ENCODE results near the gene SRP54.

DNA sequence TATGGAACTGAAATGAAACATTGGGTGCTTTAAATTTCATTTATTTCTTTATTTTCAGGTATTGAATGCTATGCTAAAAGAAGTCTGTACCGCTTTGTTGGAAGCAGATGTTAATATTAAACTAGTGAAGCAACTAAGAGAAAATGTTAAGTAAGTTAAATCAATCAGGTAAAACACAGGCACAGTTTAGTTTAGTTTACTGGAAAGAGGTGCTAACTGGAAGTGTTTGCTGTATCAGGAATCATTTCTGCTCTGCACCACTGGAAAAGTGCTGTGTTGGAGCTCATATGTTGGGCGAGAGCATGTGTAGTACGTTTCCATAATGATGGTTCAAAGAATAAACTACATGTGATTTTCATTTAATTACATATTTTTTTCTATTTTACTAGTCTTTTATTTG, 16.7 kb downstream of the SRP54 start:
- TF ChIP-seq POLR2A (IDR thresholded peaks at IDR 0.05; ENCODE audit: control extremely low read depth in 1 of 2, low read depth in 2 of 2, low read length in 2 of 2) = no peak
- TF ChIP-seq, protein P1, sequence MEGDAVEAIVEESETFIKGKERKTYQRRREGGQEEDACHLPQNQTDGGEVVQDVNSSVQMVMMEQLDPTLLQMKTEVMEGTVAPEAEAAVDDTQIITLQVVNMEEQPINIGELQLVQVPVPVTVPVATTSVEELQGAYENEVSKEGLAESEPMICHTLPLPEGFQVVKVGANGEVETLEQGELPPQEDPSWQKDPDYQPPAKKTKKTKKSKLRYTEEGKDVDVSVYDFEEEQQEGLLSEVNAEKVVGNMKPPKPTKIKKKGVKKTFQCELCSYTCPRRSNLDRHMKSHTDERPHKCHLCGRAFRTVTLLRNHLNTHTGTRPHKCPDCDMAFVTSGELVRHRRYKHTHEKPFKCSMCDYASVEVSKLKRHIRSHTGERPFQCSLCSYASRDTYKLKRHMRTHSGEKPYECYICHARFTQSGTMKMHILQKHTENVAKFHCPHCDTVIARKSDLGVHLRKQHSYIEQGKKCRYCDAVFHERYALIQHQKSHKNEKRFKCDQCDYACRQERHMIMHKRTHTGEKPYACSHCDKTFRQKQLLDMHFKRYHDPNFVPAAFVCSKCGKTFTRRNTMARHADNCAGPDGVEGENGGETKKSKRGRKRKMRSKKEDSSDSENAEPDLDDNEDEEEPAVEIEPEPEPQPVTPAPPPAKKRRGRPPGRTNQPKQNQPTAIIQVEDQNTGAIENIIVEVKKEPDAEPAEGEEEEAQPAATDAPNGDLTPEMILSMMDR (IDR thresholded peaks at IDR 0.05; ENCODE audit: control extremely low read depth in 1 of 3, insufficient read depth in 1 of 3, low read depth in 1 of 3, low read length in 3 of 3) = no peak
- TF ChIP-seq SP1 (IDR thresholded peaks at IDR 0.05; ENCODE audit: low read depth, low read length) = no peak
- TF ChIP-seq EP300 (IDR thresholded peaks at IDR 0.05; ENCODE audit: borderline replicate concordance in 1 of 2, low read depth in 2 of 2, low read length in 2 of 2) = no peak

Measured in H1 (cell line).